HepG2 (cell line): Measurements from ENCODE around the gene PLEKHG2.

Source experiments
- DNMT1 ChIP-seq: sonication (generic); formaldehyde crosslinking; IDR thresholded peaks from 2 replicates; pipeline ENCODE4 v1.5.1; 2020; ENCODE audit warnings: mild to moderate bottlenecking, missing genetic modification reagents
- ELK4 ChIP-seq: sonication (generic); formaldehyde crosslinking; IDR thresholded peaks from 2 replicates; pipeline ENCODE4 v1.9.0; 2021; ENCODE audit warnings: missing genetic modification reagents, borderline replicate concordance
- EZH2 ChIP-seq: conservative IDR thresholded peaks from 2 replicates; pipeline ENCODE4 v1.6.1; 2012; ENCODE audit warnings: mild to moderate bottlenecking, low read depth, low read length, moderate library complexity
- HNRNPL ChIP-seq: fragments of 200-400 bp; formaldehyde crosslinking; IDR thresholded peaks from 2 replicates; pipeline ENCODE4 v1.6.1; 2017; ENCODE audit warnings: mild to moderate bottlenecking, low read depth, low read length
- JUN ChIP-seq: sonication (generic); formaldehyde crosslinking; IDR thresholded peaks from 2 replicates; pipeline ENCODE4 v1.4.0; 2020; ENCODE audit warnings: mild to moderate bottlenecking, missing genetic modification reagents
- MEIS2 ChIP-seq: sonication (generic); formaldehyde crosslinking; IDR thresholded peaks from 2 replicates; pipeline ENCODE4 v1.9.0; 2021; ENCODE audit warnings: mild to moderate bottlenecking, missing genetic modification reagents
- POLR2A ChIP-seq, 2 experiments: IDR thresholded peaks; 2 replicates each; pipeline ENCODE4 v1.6.1; 2011; ENCODE audit warnings: low read depth in 2 of 2, low read length in 2 of 2, mild to moderate bottlenecking in 1 of 2, moderate library complexity in 1 of 2; ENCODE audit not compliant: insufficient read depth in 1 of 2
- SALL2 ChIP-seq: sonication (generic); formaldehyde crosslinking; IDR thresholded peaks from 2 replicates; pipeline ENCODE4 v1.8.1; 2023; ENCODE audit warnings: mild to moderate bottlenecking, missing genetic modification reagents, inconsistent platforms
- U2AF2 ChIP-seq: fragments of 200-400 bp; formaldehyde crosslinking; IDR thresholded peaks from 2 replicates; pipeline ENCODE4 v1.6.1; 2017; ENCODE audit warnings: low read depth, mild to moderate bottlenecking, low read length
- ZHX1 ChIP-seq: sonication (generic); formaldehyde crosslinking; IDR thresholded peaks from 2 replicates; pipeline ENCODE4 v1.8.1; 2022; ENCODE audit warnings: low read depth, mild to moderate bottlenecking, missing genetic modification reagents
- ZNF589 ChIP-seq: sonication (generic); formaldehyde crosslinking; conservative IDR thresholded peaks from 2 replicates; pipeline ENCODE4 v1.8.0; 2022; ENCODE audit warnings: mild to moderate bottlenecking, moderate library complexity, missing genetic modification reagents
- ZSCAN31 ChIP-seq: sonication (generic); formaldehyde crosslinking; IDR thresholded peaks from 2 replicates; pipeline ENCODE4 v1.5.0; 2020; ENCODE audit warnings: low read depth, mild to moderate bottlenecking, missing genetic modification reagents

- no peak for TF ChIP-seq EZH2
- no peak for TF ChIP-seq ZNF589 (CRISPR knock-in tag)
- no peak for TF ChIP-seq JUN (CRISPR knock-in tag)
- TF ChIP-seq ZSCAN31 (CRISPR knock-in tag): no peak
- no peak for TF ChIP-seq U2AF2
- no peak for TF ChIP-seq SALL2
- TF ChIP-seq ELK4 (CRISPR knock-in tag): no peak
- TF ChIP-seq ZHX1 (CRISPR knock-in tag): no peak
- no peak for TF ChIP-seq DNMT1 (CRISPR knock-in tag)
- no peak for TF ChIP-seq MEIS2
- TF ChIP-seq POLR2A (IDR thresholded peaks at IDR 0.05; ENCODE audit: insufficient read depth in 1 of 2, low read depth in 2 of 2, low read length in 2 of 2): no peak
- no peak for TF ChIP-seq HNRNPL
Measured at GRCh38 chr19:39470724-39471339, 58.4 kb downstream of the PLEKHG2 start.
